K562 (cell line): ENCODE results near the gene APCDD1.

ENCODE experiments used
- CCAR2 ChIP-seq: fragments of 200-400 bp; formaldehyde crosslinking; IDR thresholded peaks from 2 replicates; pipeline ENCODE4 v1.6.1; 2017; ENCODE audit warnings: mild to moderate bottlenecking, low read depth, low read length
- HBP1 ChIP-seq: fragments of 450-650 bp; formaldehyde crosslinking; IDR thresholded peaks from 2 replicates; pipeline ENCODE4 v1.4.0; 2022; ENCODE audit warnings: missing genetic modification characterization
- HNRNPUL1 ChIP-seq: fragments of 200-400 bp; formaldehyde crosslinking; IDR thresholded peaks from 2 replicates; pipeline ENCODE4 v1.6.1; 2017; ENCODE audit warnings: low read length
- ZKSCAN1 ChIP-seq: fragments of 150-350 bp; IDR thresholded peaks from 2 replicates; pipeline ENCODE4 v1.6.1; 2016; ENCODE audit warnings: low read depth, low read length
- ZNF316 ChIP-seq: fragments of 450-650 bp; IDR thresholded peaks from 2 replicates; pipeline ENCODE4 v1.6.1; 2016
- TF ChIP-seq, protein P1 (sequence below): fragments of 250-450 bp; sonication (Bioruptor Pico); IDR thresholded peaks from 2 replicates; pipeline ENCODE4 v1.8.0; 2022; ENCODE audit warnings: moderate library complexity, mild to moderate bottlenecking, inconsistent platforms

- TF ChIP-seq ZNF316 (no peak), HNRNPUL1 (no peak), CCAR2 (no peak), ZKSCAN1 (no peak), HBP1 (CRISPR knock-in tag) (no peak)
- TF ChIP-seq, protein P1, sequence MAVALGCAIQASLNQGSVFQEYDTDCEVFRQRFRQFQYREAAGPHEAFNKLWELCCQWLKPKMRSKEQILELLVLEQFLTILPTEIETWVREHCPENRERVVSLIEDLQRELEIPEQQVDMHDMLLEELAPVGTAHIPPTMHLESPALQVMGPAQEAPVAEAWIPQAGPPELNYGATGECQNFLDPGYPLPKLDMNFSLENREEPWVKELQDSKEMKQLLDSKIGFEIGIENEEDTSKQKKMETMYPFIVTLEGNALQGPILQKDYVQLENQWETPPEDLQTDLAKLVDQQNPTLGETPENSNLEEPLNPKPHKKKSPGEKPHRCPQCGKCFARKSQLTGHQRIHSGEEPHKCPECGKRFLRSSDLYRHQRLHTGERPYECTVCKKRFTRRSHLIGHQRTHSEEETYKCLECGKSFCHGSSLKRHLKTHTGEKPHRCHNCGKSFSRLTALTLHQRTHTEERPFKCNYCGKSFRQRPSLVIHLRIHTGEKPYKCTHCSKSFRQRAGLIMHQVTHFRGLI (CRISPR knock-in tag), result no peak
These were observed 32.7 kb downstream of the APCDD1 start for GRCh38 chr18:10487154-10487553.
